K562 (cell line): ENCODE data around the gene EPOP. TPM values are rescaled to one million over a fixed set of nuclear protein-coding genes. Genes with fewer than 3 reads are reported as not detected.
A peak's percentile ranks its signal among the peaks of the same experiment; 100 is the strongest.

Experiments
- ATAC-seq: fragments of 200-7000 bp; cut with Tn5 transposase; 3 replicates; pipeline ENCODE4 v1.9.1; 2020; ENCODE audit warnings: moderate library complexity
- BruUV-seq: library from RNA; stranded (reverse); fragments of 400-500 nt; replicated peaks from 2 replicates; lab custom pipeline; 2021; lab: Mats Ljungman, UMichigan
- CTCF ChIA-PET: fragments of 300-600 bp; formaldehyde crosslinking; extraction: SDS; loops from one replicate; lab custom pipeline; 2021; ENCODE audit warnings: low intra/inter-chr PET ratio; lab: Yijun Ruan, JAX
- POLR2A ChIA-PET: fragments of 300-600, 350-650 bp; sonication (Branson Sonifier 250); formaldehyde crosslinking; extraction: SDS; loops from one replicate; lab custom pipeline; 2021; ENCODE audit warnings: antibody characterized with exemption, inconsistent platforms; lab: Yijun Ruan, JAX
- DNase-seq, 4 experiments: peaks; one replicate each; pipeline versions ENCODE4 v3.0.0 to v3.0.0-alpha.2; 2011 to 2018; ENCODE audit warnings: low spot score in 3 of 4, mixed read lengths in 3 of 4; ENCODE audit errors: extremely low read depth in 1 of 4
- FAIRE-seq: peaks from 2 replicates; lab custom pipeline; 2011; peaks lifted over from hg19 to GRCh38; lab: Jason Lieb, UNC
- H2AFZ ChIP-seq: 2 replicates; pipeline ENCODE4 v1.6.0; 2011; ENCODE audit warnings: low read depth, low read length, control low read depth, inconsistent platforms
- H3K27ac ChIP-seq: fragments of 200-600 bp; 3 replicates; pipeline ENCODE4 v1.8.0; 2011; ENCODE audit warnings: low read depth, mild to moderate bottlenecking, control low read depth, inconsistent platforms, low read length, moderate library complexity, mixed read lengths; ENCODE audit errors: extremely low read depth
- H3K27me3 ChIP-seq, 2 experiments: fragments of 300-600 bp in 1 of 2; 2 replicates in 1 of 2; 3 replicates in 1 of 2; pipeline versions ENCODE4 v1.6.0 to v1.8.0; 2011; ENCODE audit warnings: inconsistent platforms in 2 of 2, low read length in 2 of 2, mild to moderate bottlenecking in 1 of 2, mixed read lengths in 1 of 2, moderate library complexity in 1 of 2; ENCODE audit not compliant: control insufficient read depth in 2 of 2, insufficient read depth in 2 of 2
- H3K36me3 ChIP-seq: fragments of 300-600 bp; 3 replicates; pipeline ENCODE4 v1.8.0; 2011; ENCODE audit warnings: mild to moderate bottlenecking, low read length, inconsistent platforms; ENCODE audit not compliant: control insufficient read depth, insufficient read depth
- H3K4me1 ChIP-seq, 2 experiments: fragments of 200-600 bp in 1 of 2; replicated peaks in 1 of 2; 2 replicates in 1 of 2; 3 replicates in 1 of 2; pipeline versions ENCODE4 v1.5.1 to v1.8.0; 2011; ENCODE audit warnings: inconsistent platforms in 2 of 2, low read length in 2 of 2, mild to moderate bottlenecking in 1 of 2, mixed read lengths in 1 of 2, moderate library complexity in 1 of 2; ENCODE audit not compliant: control insufficient read depth in 2 of 2, insufficient read depth in 2 of 2
- H3K4me2 ChIP-seq: 2 replicates; pipeline ENCODE4 v1.6.1; 2011; ENCODE audit warnings: low read length, control low read depth, inconsistent platforms, mixed read lengths; ENCODE audit not compliant: insufficient read depth
- H3K4me3 ChIP-seq: fragments of 200-600 bp; sonication (generic), shearing (Covaris generic); 2 replicates; pipeline ENCODE4 v1.5.1; 2016; ENCODE audit warnings: control low read depth, inconsistent platforms
- H3K79me2 ChIP-seq: fragments of 200-600 bp; 3 replicates; pipeline ENCODE4 v1.8.0; 2011; ENCODE audit warnings: low read length, inconsistent platforms; ENCODE audit not compliant: control insufficient read depth, insufficient read depth
- H3K9ac ChIP-seq, 2 experiments: 2 replicates each; pipeline versions ENCODE4 v1.6.0 to v1.6.1; 2011; ENCODE audit warnings: low read depth in 2 of 2, low read length in 2 of 2, control low read depth in 1 of 2, inconsistent platforms in 1 of 2, mild to moderate bottlenecking in 1 of 2, mixed read lengths in 1 of 2; ENCODE audit not compliant: insufficient read depth in 1 of 2
- H3K9me1 ChIP-seq: one replicate; pipeline ENCODE4 v1.6.0; 2011; ENCODE audit warnings: inconsistent platforms, mild to moderate bottlenecking, low read length, moderate library complexity; ENCODE audit not compliant: control insufficient read depth, insufficient read depth
- H3K9me3 ChIP-seq: replicated peaks from 2 replicates; pipeline ENCODE4 v1.5.1; 2011; ENCODE audit warnings: low read depth, low read length, inconsistent platforms; ENCODE audit not compliant: control insufficient read depth, insufficient read depth
- H4K20me1 ChIP-seq: replicated peaks from 2 replicates; pipeline ENCODE4 v1.6.1; 2011; ENCODE audit warnings: low read length, inconsistent platforms, mixed read lengths; ENCODE audit not compliant: control insufficient read depth, insufficient read depth
- CCNT2 ChIP-seq: IDR thresholded peaks from 2 replicates; pipeline ENCODE4 v1.6.1; 2011; ENCODE audit warnings: borderline replicate concordance, low read depth, mild to moderate bottlenecking, moderate library complexity, mixed read lengths, low read length; ENCODE audit not compliant: insufficient read length; ENCODE audit errors: extremely low read depth
- CREM ChIP-seq: IDR thresholded peaks from 2 replicates; pipeline ENCODE4 v1.6.1; 2014; ENCODE audit warnings: antibody characterized with exemption, low read depth
- EGR1 ChIP-seq: fragments of 450-650 bp; conservative IDR thresholded peaks from 2 replicates; pipeline ENCODE4 v1.6.1; 2017; ENCODE audit warnings: mild to moderate bottlenecking
- MAFK ChIP-seq: IDR thresholded peaks from 2 replicates; pipeline ENCODE4 v1.6.1; 2011; ENCODE audit warnings: low read length, improper control_type of control experiment
- MEF2A ChIP-seq: IDR thresholded peaks from 2 replicates; pipeline ENCODE4 v1.6.1; 2011; ENCODE audit warnings: low read depth, mild to moderate bottlenecking, low read length, moderate library complexity; ENCODE audit not compliant: control insufficient read depth
- RBFOX2 ChIP-seq: fragments of 200-400 bp; formaldehyde crosslinking; IDR thresholded peaks from 2 replicates; pipeline ENCODE4 v1.6.1; 2017; ENCODE audit warnings: low read depth, mild to moderate bottlenecking, low read length, moderate library complexity
- SRSF3 ChIP-seq: fragments of 200-400 bp; formaldehyde crosslinking; IDR thresholded peaks from 2 replicates; pipeline ENCODE4 v1.6.1; 2016; ENCODE audit warnings: mild to moderate bottlenecking, low read length, moderate library complexity; ENCODE audit not compliant: insufficient read depth
- ZNF140 ChIP-seq: fragments of 250-450 bp; sonication (Bioruptor Pico); IDR thresholded peaks from 2 replicates; pipeline ENCODE4 v1.8.0; 2021; ENCODE audit warnings: moderate library complexity, mild to moderate bottlenecking, inconsistent platforms
- ZNF263 ChIP-seq: sonication (generic); formaldehyde crosslinking; IDR thresholded peaks from 2 replicates; pipeline ENCODE4 v1.8.0; 2022; ENCODE audit warnings: mild to moderate bottlenecking, missing genetic modification reagents, borderline replicate concordance
- WGBS: fragments of 100-300 bp; shearing (Covaris generic); methylation state at CpG from one replicate; pipeline ENCODE4 v1.1.6; 2016; ENCODE audit warnings: low coverage, mixed read lengths; ENCODE audit not compliant: insufficient coverage; ENCODE audit errors: missing lambda C conversion rate; 5-methylcytosine and 5-hydroxymethylcytosine counted together
- in situ Hi-C: fragments of 300-500 bp; cut with MboI; formaldehyde crosslinking; loops from 4 replicates; pipeline ENCODE4 v1.15.0; 2018; ENCODE audit warnings: inconsistent platforms, mixed read lengths
- intact Hi-C: fragments of 100-400 bp; cut with micrococcal nuclease; formaldehyde crosslinking; loops from 2 replicates; pipeline ENCODE4 v1.14.2; 2022
- polyA plus RNA-seq, 8 experiments: library from polyadenylated mRNA; depleted of rRNA in 4 of 8; stranded (reverse) in 5 of 8; unstranded in 3 of 8; fragments of >200 nt; fragmentation: Nextera tagmentation in 2 of 8; fragmentation: Illumina TruSeq in 1 of 8; extraction: Ambion mirVana in 2 of 8; extraction: Trizol in 1 of 8; gene quantifications; 2 replicates each; pipeline versions ENCODE4 v1.2.1 to v1.2.3, GENCODE V29; 2011 to 2014; ENCODE audit warnings: inconsistent platforms in 1 of 8, missing spikeins in 1 of 8
- total RNA-seq, 7 experiments: library from RNA; depleted of rRNA in 6 of 7; stranded (reverse); fragments of >200 nt in 6 of 7; fragmentation: Illumina TruSeq in 2 of 7; extraction: Trizol in 2 of 7; gene quantifications; 2 replicates each; pipeline versions ENCODE4 v1.2.1 to v1.2.3, GENCODE V29; 2011 to 2021; ENCODE audit warnings: low replicate concordance in 1 of 7

EPOP gene
- total and polyA plus RNA-seq, 9 of the 15 experiments (the other 6 are each of a cell fraction or from before 2014, with no cell fraction given), result 0.41 to 10.6 (median 4.6) TPM

GRCh38 chr17:38711792-38712571 is 37.2 kb upstream of the EPOP start:
- Histone ChIP-seq H3K36me3 (peaks cover 83% of the 10 kb centered on the region; the same call in 2 of the 3 replicates), H3K4me2 (no peak overlapping the region), H4K20me1 (peaks cover 8% of the 10 kb centered on the region; the same call in 1 of the 2 replicates), H3K27me3 (no peaks in the 10 kb centered on the region), H3K27ac (no peak overlapping the region), H3K9me3 (no peaks in the 10 kb centered on the region), H3K4me1 (peaks cover 30 to 52% of the 10 kb centered on the region in 2 experiments), H3K4me3 (no peak overlapping the region), H3K79me2 (peaks cover 11% of the 10 kb centered on the region), H3K9ac (peak overlapping the region in 1 of 2 experiments; percentile 83; a peak in 2 of 4 replicates)
- peak in 1 of 4 experiments; percentile 38 for DNase-seq
- 66% methylated on average over 25 of the region's 26 CpGs for WGBS
- POLR2A ChIA-PET, result interaction anchor here (0.6 to 2.6 kb wide), 2 partner anchors 12 to 20 kb away, joined by 3 to 15 read pairs; no protein-coding TSS in a partner anchor
- BruUV-seq, result no TSS peak
- TF ChIP-seq ZNF140 (CRISPR knock-in tag) (no peak), EGR1 (peak; percentile 51), ZNF263 (CRISPR knock-in tag) (peak; percentile 8; the same call in 1 of the 2 replicates), CREM (0 out of 2 replicates have a peak, but pooled peaks have one; percentile 21), CCNT2 (peak; percentile 7), RBFOX2 (peak; percentile 42; the same call in 1 of the 2 replicates), MEF2A (peak; percentile 75; the same call in 1 of the 2 replicates), MAFK (no peak), SRSF3 (no peak)
- TF ChIP-seq, all 486 proteins: peak for 6
- no peak for FAIRE-seq
- H3K9me1 ChIP-seq, result peaks cover 4% of the 10 kb centered on the region
- CTCF ChIA-PET, result no interaction called here
- in situ Hi-C loops, result no loop called here
- H2AFZ ChIP-seq, result no peak overlapping the region
- no peak for ATAC-seq
- intact Hi-C loops, result no loop called here
